Ishikawa (cell line): ENCODE data around the gene PISD.

Source experiments
- CEBPB ChIP-seq: IDR thresholded peaks from 2 replicates; pipeline ENCODE4 v1.6.1; 2012
- CREB1 ChIP-seq: IDR thresholded peaks from 2 replicates; pipeline ENCODE4 v1.6.1; 2012; ENCODE audit warnings: low read depth
- EGR1 ChIP-seq: IDR thresholded peaks from 2 replicates; pipeline ENCODE4 v1.6.1; 2012
- EP300 ChIP-seq: IDR thresholded peaks from 2 replicates; pipeline ENCODE4 v1.6.1; 2012; ENCODE audit warnings: borderline replicate concordance
- FOXM1 ChIP-seq: IDR thresholded peaks from 2 replicates; pipeline ENCODE4 v1.6.1; 2012; ENCODE audit warnings: low read depth, borderline replicate concordance
- MAX ChIP-seq: IDR thresholded peaks from 2 replicates; pipeline ENCODE4 v1.6.1; 2012
- NFIC ChIP-seq: IDR thresholded peaks from 2 replicates; pipeline ENCODE4 v1.6.1; 2012
- RAD21 ChIP-seq: IDR thresholded peaks from 2 replicates; pipeline ENCODE4 v1.6.1; 2012; ENCODE audit warnings: low read depth
- REST ChIP-seq: IDR thresholded peaks from 2 replicates; pipeline ENCODE4 v1.6.1; 2012; ENCODE audit warnings: low read depth, mild to moderate bottlenecking
- TAF1 ChIP-seq: IDR thresholded peaks from 2 replicates; pipeline ENCODE4 v1.6.1; 2012; ENCODE audit warnings: low read depth, mild to moderate bottlenecking
- TCF12 ChIP-seq: IDR thresholded peaks from 2 replicates; pipeline ENCODE4 v1.6.1; 2012; ENCODE audit warnings: low read depth
- TEAD4 ChIP-seq: IDR thresholded peaks from 2 replicates; pipeline ENCODE4 v1.6.1; 2012
- USF1 ChIP-seq: IDR thresholded peaks from 2 replicates; pipeline ENCODE4 v1.6.1; 2012
- YY1 ChIP-seq: IDR thresholded peaks from 2 replicates; pipeline ENCODE4 v1.6.1; 2012; ENCODE audit warnings: low read depth
- ZBTB7A ChIP-seq: IDR thresholded peaks from 2 replicates; pipeline ENCODE4 v1.6.1; 2012; ENCODE audit warnings: low read depth

The PISD gene

GRCh38 chr22:31625661-31626426, 36.2 kb downstream of the PISD start:
- TF ChIP-seq TAF1 = no peak
- TF ChIP-seq USF1 = no peak
- no peak for TF ChIP-seq EP300
- TF ChIP-seq TCF12 = no peak
- no peak for TF ChIP-seq RAD21
- no peak for TF ChIP-seq EGR1
- TF ChIP-seq REST = no peak
- no peak for TF ChIP-seq NFIC
- no peak for TF ChIP-seq MAX
- TF ChIP-seq ZBTB7A = no peak
- no peak for TF ChIP-seq FOXM1
- TF ChIP-seq TEAD4 = no peak
- TF ChIP-seq CREB1 = no peak
- TF ChIP-seq YY1 = no peak
- TF ChIP-seq CEBPB = no peak

- no peak for TF ChIP-seq EP300
- no peak for TF ChIP-seq USF1
- no peak for TF ChIP-seq EGR1
- no peak for TF ChIP-seq REST
- no peak for TF ChIP-seq CEBPB
- no peak for TF ChIP-seq ZBTB7A
- no peak for TF ChIP-seq TCF12
- no peak for TF ChIP-seq FOXM1
- no peak for TF ChIP-seq TEAD4
- TF ChIP-seq NFIC = no peak
- TF ChIP-seq RAD21 = no peak
- TF ChIP-seq MAX = no peak
- no peak for TF ChIP-seq CREB1
- no peak for TF ChIP-seq YY1
- no peak for TF ChIP-seq TAF1
Observed at GRCh38 chr22:31625257-31625640, 36.8 kb downstream of the PISD start.

- no peak for TF ChIP-seq TAF1
Observed at GRCh38 chr22:31623592-31624304, 38.3 kb downstream of the PISD start.

GRCh38 chr22:31622980-31623379, 39.0 kb downstream of the PISD start:
- no peak for TF ChIP-seq MAX
- no peak for TF ChIP-seq TAF1
- TF ChIP-seq NFIC = no peak
- TF ChIP-seq USF1 = no peak
- TF ChIP-seq REST = no peak
- TF ChIP-seq EP300 = no peak
- no peak for TF ChIP-seq CREB1
- TF ChIP-seq ZBTB7A = no peak
- TF ChIP-seq CEBPB = no peak
- no peak for TF ChIP-seq TCF12
- TF ChIP-seq RAD21 = no peak
- no peak for TF ChIP-seq TEAD4
- TF ChIP-seq YY1 = no peak
- no peak for TF ChIP-seq FOXM1
- no peak for TF ChIP-seq EGR1
